KMS-11 (cell line): ENCODE data around the gene GIPC2.

Experiments
- H2AFZ ChIP-seq: fragments of 200-600 bp; sonication (generic); 2 replicates; pipeline ENCODE4 v1.6.1; 2016; ENCODE audit warnings: antibody characterized with exemption, mixed run types, low read depth
- H3K27ac ChIP-seq: fragments of 200-600 bp; sonication (generic); 2 replicates; pipeline ENCODE4 v1.6.1; 2016; ENCODE audit warnings: mild to moderate bottlenecking, mixed run types
- H3K27me3 ChIP-seq: fragments of 200-600 bp; sonication (generic); 2 replicates; pipeline ENCODE4 v1.6.1; 2017; ENCODE audit warnings: mild to moderate bottlenecking, low read depth, mixed run types, moderate library complexity; ENCODE audit not compliant: insufficient read depth
- H3K36me3 ChIP-seq: fragments of 200-600 bp; sonication (generic); 2 replicates; pipeline ENCODE4 v1.6.1; 2017; ENCODE audit warnings: mild to moderate bottlenecking, mixed run types; ENCODE audit not compliant: insufficient read depth
- H3K4me1 ChIP-seq: fragments of 200-600 bp; sonication (generic); 2 replicates; pipeline ENCODE4 v1.6.1; 2016; ENCODE audit warnings: mild to moderate bottlenecking, low read depth, mixed run types; ENCODE audit not compliant: poor library complexity, severe bottlenecking
- H3K4me2 ChIP-seq: fragments of 200-600 bp; sonication (generic); 2 replicates; pipeline ENCODE4 v1.7.0; 2016; ENCODE audit warnings: mild to moderate bottlenecking, mixed run types
- H3K4me3 ChIP-seq: fragments of 200-600 bp; sonication (generic); IDR thresholded peaks from 2 replicates; pipeline ENCODE4 v1.6.1; 2017; ENCODE audit warnings: low read depth, low read length, mixed read lengths; ENCODE audit not compliant: insufficient read depth
- H3K79me2 ChIP-seq: fragments of 200-600 bp; sonication (generic); 2 replicates; pipeline ENCODE4 v1.6.1; 2016; ENCODE audit warnings: low read depth, mixed run types; ENCODE audit not compliant: insufficient read depth
- H3K9ac ChIP-seq: fragments of 200-600 bp; sonication (generic); 2 replicates; pipeline ENCODE4 v1.6.1; 2016; ENCODE audit warnings: mild to moderate bottlenecking, mixed run types
- H4K20me1 ChIP-seq: fragments of 200-600 bp; sonication (generic); 2 replicates; pipeline ENCODE4 v1.6.1; 2016; ENCODE audit warnings: mild to moderate bottlenecking, mixed run types; ENCODE audit not compliant: insufficient read depth
- TF ChIP-seq, protein P1 (sequence below): fragments of 200-600 bp; sonication (generic); conservative IDR thresholded peaks from 2 replicates; pipeline ENCODE4 v1.6.1; 2017; ENCODE audit warnings: low read depth, mild to moderate bottlenecking, antibody characterized with exemption, low read length, moderate library complexity, mixed read lengths

The GIPC2 gene

DNA sequence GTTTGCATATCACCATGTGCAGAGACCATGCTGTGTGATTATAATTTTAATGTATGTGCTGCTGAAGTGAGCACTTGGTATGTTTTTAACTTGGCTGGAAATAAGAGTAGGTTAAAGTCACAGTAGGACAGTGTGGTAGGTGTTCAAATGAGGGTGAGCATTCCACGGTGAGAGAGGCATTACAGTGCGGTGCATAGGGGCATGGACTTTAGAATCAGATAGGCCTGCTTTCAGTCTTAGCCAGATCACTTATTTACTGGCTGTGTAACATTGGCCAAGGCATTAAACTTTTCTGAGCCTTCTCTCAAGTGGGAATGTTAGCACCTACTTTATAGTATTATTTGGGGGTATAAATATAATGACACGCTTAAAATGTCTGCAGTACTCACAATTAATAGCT is 43.2 kb downstream of the GIPC2 start:
- Histone ChIP-seq H3K4me2 (no peak overlapping the region), H3K36me3 (no peaks in the 10 kb centered on the region), H3K9ac (no peak overlapping the region), H2AFZ (no peak overlapping the region), H3K27me3 (no peaks in the 10 kb centered on the region), H3K4me1 (no peaks in the 10 kb centered on the region), H3K4me3 (no peak overlapping the region), H4K20me1 (no peaks in the 10 kb centered on the region), H3K79me2 (no peaks in the 10 kb centered on the region), H3K27ac (no peak overlapping the region)
- TF ChIP-seq, protein P1, sequence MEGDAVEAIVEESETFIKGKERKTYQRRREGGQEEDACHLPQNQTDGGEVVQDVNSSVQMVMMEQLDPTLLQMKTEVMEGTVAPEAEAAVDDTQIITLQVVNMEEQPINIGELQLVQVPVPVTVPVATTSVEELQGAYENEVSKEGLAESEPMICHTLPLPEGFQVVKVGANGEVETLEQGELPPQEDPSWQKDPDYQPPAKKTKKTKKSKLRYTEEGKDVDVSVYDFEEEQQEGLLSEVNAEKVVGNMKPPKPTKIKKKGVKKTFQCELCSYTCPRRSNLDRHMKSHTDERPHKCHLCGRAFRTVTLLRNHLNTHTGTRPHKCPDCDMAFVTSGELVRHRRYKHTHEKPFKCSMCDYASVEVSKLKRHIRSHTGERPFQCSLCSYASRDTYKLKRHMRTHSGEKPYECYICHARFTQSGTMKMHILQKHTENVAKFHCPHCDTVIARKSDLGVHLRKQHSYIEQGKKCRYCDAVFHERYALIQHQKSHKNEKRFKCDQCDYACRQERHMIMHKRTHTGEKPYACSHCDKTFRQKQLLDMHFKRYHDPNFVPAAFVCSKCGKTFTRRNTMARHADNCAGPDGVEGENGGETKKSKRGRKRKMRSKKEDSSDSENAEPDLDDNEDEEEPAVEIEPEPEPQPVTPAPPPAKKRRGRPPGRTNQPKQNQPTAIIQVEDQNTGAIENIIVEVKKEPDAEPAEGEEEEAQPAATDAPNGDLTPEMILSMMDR: no peak

DNA sequence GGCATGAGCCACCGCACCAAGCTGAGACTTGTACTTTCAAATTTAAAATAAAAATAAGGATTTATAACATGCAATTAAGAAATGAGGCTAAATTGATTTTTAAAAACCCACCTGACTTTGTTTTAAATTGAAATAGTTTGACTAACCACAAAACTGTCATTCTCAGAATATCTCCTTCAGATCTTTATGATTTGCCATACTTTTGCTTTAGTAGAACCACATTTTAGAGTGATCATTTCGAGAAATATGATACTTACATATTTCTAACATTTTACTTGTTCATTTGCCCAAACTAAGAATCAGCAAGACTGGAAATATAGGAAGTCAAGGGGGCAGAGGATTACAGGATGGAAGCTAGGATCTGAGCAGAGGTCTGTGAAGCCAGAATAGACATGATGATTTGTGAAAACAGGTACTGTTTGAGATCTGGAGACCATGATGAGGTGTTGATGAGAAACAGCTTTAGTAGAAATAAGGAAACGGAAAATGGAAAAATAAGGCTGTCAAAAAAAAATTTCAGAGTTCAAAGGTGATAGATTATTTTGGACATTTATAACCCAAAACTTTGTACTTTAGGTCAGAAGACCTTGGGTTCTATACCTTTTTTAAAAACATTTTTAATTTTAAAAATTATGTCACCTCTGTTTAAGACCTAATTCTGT is 44.8 kb downstream of the GIPC2 start:
- no peak overlapping the region for H3K27ac ChIP-seq

DNA sequence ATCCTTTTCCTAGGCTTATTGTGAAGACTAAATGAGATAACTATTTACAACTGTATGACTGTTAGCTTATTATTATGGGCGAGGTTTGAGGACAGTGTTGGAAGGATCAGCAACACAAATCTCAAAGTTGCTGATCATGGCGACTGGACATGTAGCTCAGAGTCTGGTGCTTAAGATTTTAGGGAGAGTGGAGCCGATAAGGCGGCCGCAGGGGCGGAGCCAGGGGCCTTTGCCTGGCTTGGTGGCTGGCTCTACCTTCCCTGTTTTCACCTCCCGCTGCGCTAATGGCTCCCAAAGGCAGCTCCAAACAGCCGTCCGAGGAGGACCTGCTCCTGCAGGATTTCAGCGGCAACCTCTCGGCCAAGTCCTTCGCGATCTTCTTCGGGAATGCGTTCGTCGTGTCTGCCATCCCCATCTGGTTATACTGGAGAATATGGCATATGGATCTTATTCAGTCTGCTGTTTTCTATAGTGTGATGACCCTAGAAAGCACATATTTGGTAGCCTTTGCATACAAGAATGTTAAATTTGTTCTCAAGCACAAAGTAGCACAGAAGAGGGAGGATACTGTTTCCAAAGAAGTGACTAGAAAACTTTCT is 45.5 kb downstream of the GIPC2 start:
- H3K36me3 ChIP-seq: no peaks in the 10 kb centered on the region
- TF ChIP-seq, protein P1: no peak
- H3K79me2 ChIP-seq: no peaks in the 10 kb centered on the region
- no peak overlapping the region for H3K9ac ChIP-seq
- no peaks in the 10 kb centered on the region for H3K4me1 ChIP-seq
- H3K27me3 ChIP-seq: no peaks in the 10 kb centered on the region
- H3K27ac ChIP-seq: no peak overlapping the region
- no peak overlapping the region for H3K4me3 ChIP-seq
- no peak overlapping the region for H2AFZ ChIP-seq
- H3K4me2 ChIP-seq: no peak overlapping the region
- no peaks in the 10 kb centered on the region for H4K20me1 ChIP-seq

More for the DNA sequence above, 44.8 kb downstream of the GIPC2 start:
- Histone ChIP-seq H3K36me3 (no peaks in the 10 kb centered on the region), H3K79me2 (no peaks in the 10 kb centered on the region), H3K4me2 (no peak overlapping the region), H3K9ac (no peak overlapping the region), H3K27me3 (no peaks in the 10 kb centered on the region), H2AFZ (no peak overlapping the region), H3K4me3 (no peak overlapping the region), H4K20me1 (no peaks in the 10 kb centered on the region), H3K4me1 (no peaks in the 10 kb centered on the region)
- TF ChIP-seq, protein P1: no peak

DNA sequence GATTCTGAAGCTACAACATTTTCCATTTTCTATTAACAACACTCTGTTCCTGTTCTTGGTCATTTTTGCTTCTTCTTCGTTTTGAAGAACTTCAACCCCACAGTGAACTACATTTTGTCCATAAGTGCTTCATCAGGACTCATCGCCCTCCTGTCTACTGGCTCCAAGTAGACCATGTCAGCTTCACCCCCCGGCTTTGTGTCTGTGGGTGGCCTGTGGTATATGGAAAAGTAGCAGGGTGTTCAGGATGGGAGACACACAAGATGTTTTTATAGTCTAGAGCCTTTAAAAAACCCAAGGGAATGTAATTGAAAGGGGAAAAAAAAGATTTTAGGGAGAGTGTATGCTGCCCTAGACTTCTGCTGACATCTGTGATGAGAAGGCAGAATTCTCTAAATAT is 46.1 kb downstream of the GIPC2 start:
- TF ChIP-seq, protein P1: no peak
- Histone ChIP-seq H3K27ac (no peak overlapping the region), H2AFZ (no peak overlapping the region), H3K9ac (no peak overlapping the region), H3K79me2 (no peaks in the 10 kb centered on the region), H4K20me1 (no peaks in the 10 kb centered on the region), H3K4me1 (no peaks in the 10 kb centered on the region), H3K36me3 (no peaks in the 10 kb centered on the region), H3K4me2 (no peak overlapping the region), H3K27me3 (no peaks in the 10 kb centered on the region), H3K4me3 (no peak overlapping the region)
